H9 (cell line): ENCODE results near the gene MMP25. TPM values are rescaled to one million over a fixed set of nuclear protein-coding genes. Genes with fewer than 3 reads are reported as not detected.

Experiments
- DNase-seq: peaks from one replicate; pipeline ENCODE4 v3.0.0-alpha.2; 2017
- H2AFZ ChIP-seq: one replicate; pipeline ENCODE4 v1.6.1; 2013; ENCODE audit warnings: mild to moderate bottlenecking, low read length, control low read depth, moderate library complexity
- H2AK5ac ChIP-seq: 2 replicates; pipeline ENCODE4 v1.6.1; 2013; ENCODE audit warnings: low read length, control low read depth, mixed read lengths; ENCODE audit not compliant: insufficient read length
- H2BK120ac ChIP-seq: one replicate; pipeline ENCODE4 v1.6.1; 2013; ENCODE audit warnings: low read depth, mild to moderate bottlenecking, low read length, control low read depth, inconsistent platforms; ENCODE audit not compliant: poor library complexity, severe bottlenecking
- H2BK12ac ChIP-seq: 2 replicates; pipeline ENCODE4 v1.6.1; 2013; ENCODE audit warnings: low read length, control low read depth, mixed read lengths, low read depth; ENCODE audit not compliant: insufficient read length
- H2BK15ac ChIP-seq: 2 replicates; pipeline ENCODE4 v1.6.1; 2013; ENCODE audit warnings: low read depth, low read length, control low read depth
- H2BK20ac ChIP-seq: one replicate; pipeline ENCODE4 v1.6.1; 2013; ENCODE audit warnings: low read depth, mild to moderate bottlenecking, low read length, control low read depth, inconsistent platforms; ENCODE audit not compliant: poor library complexity, severe bottlenecking
- H2BK5ac ChIP-seq: 2 replicates; pipeline ENCODE4 v1.6.1; 2013; ENCODE audit warnings: low read length, control low read depth, mixed read lengths; ENCODE audit not compliant: insufficient read length
- H3K14ac ChIP-seq: 2 replicates; pipeline ENCODE4 v1.6.1; 2013; ENCODE audit warnings: low read length, control low read depth; ENCODE audit not compliant: insufficient read depth
- H3K18ac ChIP-seq: 2 replicates; pipeline ENCODE4 v1.6.1; 2013; ENCODE audit warnings: low read depth, mild to moderate bottlenecking, mixed read lengths, low read length, control low read depth; ENCODE audit not compliant: insufficient read length
- H3K23ac ChIP-seq: 2 replicates; pipeline ENCODE4 v1.6.1; 2013; ENCODE audit warnings: low read length, control low read depth, mixed read lengths, low read depth; ENCODE audit not compliant: insufficient read length
- H3K23me2 ChIP-seq: 2 replicates; pipeline ENCODE4 v1.6.1; 2013; ENCODE audit warnings: low read depth, mild to moderate bottlenecking, mixed read lengths, low read length, control low read depth; ENCODE audit not compliant: insufficient read length, poor library complexity, severe bottlenecking
- H3K27ac ChIP-seq: 2 replicates; pipeline ENCODE4 v1.5.1; 2013; ENCODE audit warnings: low read length, control low read depth, mixed read lengths, low read depth; ENCODE audit not compliant: insufficient read length
- H3K27me3 ChIP-seq: 2 replicates; pipeline ENCODE4 v1.6.1; 2013; ENCODE audit warnings: low read length, control low read depth, inconsistent platforms; ENCODE audit not compliant: insufficient read depth
- H3K4ac ChIP-seq: 2 replicates; pipeline ENCODE4 v1.6.1; 2013; ENCODE audit warnings: low read depth, mild to moderate bottlenecking, control low read depth, inconsistent platforms, low read length, moderate library complexity
- H3K4me1 ChIP-seq: 2 replicates; pipeline ENCODE4 v1.6.1; 2013; ENCODE audit warnings: low read length, control low read depth, inconsistent platforms; ENCODE audit not compliant: insufficient read depth
- H3K4me2 ChIP-seq: 2 replicates; pipeline ENCODE4 v1.6.1; 2013; ENCODE audit warnings: low read length, control low read depth, mixed read lengths; ENCODE audit not compliant: insufficient read length, insufficient read depth
- H3K56ac ChIP-seq: 2 replicates; pipeline ENCODE4 v1.6.1; 2013; ENCODE audit warnings: low read depth, mild to moderate bottlenecking, mixed read lengths, low read length, control low read depth; ENCODE audit not compliant: insufficient read length
- H3K79me1 ChIP-seq: 2 replicates; pipeline ENCODE4 v1.6.1; 2013; ENCODE audit warnings: low read depth, mild to moderate bottlenecking, moderate library complexity, low read length, control low read depth, inconsistent platforms; ENCODE audit not compliant: insufficient read depth, poor library complexity, severe bottlenecking
- H3K79me2 ChIP-seq: 2 replicates; pipeline ENCODE4 v1.6.1; 2013; ENCODE audit warnings: low read length, control low read depth, inconsistent platforms; ENCODE audit not compliant: insufficient read depth
- H3K9ac ChIP-seq: 2 replicates; pipeline ENCODE4 v1.6.1; 2013; ENCODE audit warnings: low read length, control low read depth, mixed read lengths; ENCODE audit not compliant: insufficient read length; ENCODE audit errors: extremely low read depth
- H3K9me3 ChIP-seq: one replicate; pipeline ENCODE4 v1.6.1; 2013; ENCODE audit warnings: low read depth, low read length, inconsistent platforms; ENCODE audit not compliant: control insufficient read depth
- H3T11ph ChIP-seq: one replicate; pipeline ENCODE4 v1.6.1; 2013; ENCODE audit warnings: mild to moderate bottlenecking, low read length, control low read depth, inconsistent platforms
- H4K20me1 ChIP-seq: one replicate; pipeline ENCODE4 v1.6.1; 2013; ENCODE audit not compliant: control insufficient read depth, insufficient read length, insufficient read depth
- H4K5ac ChIP-seq: 2 replicates; pipeline ENCODE4 v1.6.1; 2013; ENCODE audit warnings: low read depth, mild to moderate bottlenecking, mixed read lengths, low read length, control low read depth; ENCODE audit not compliant: insufficient read length
- H4K8ac ChIP-seq: replicated peaks from 2 replicates; pipeline ENCODE4 v1.6.1; 2013; ENCODE audit warnings: low read length, control low read depth, mixed read lengths, low read depth; ENCODE audit not compliant: insufficient read length
- H4K91ac ChIP-seq: 2 replicates; pipeline ENCODE4 v1.6.1; 2013; ENCODE audit warnings: low read depth, mild to moderate bottlenecking, moderate library complexity, mixed read lengths, low read length, control low read depth; ENCODE audit not compliant: insufficient read length
- H3K27ac Mint-ChIP-seq, 3 experiments: 2 replicates in 2 of 3; 3 replicates in 1 of 3; pipeline ENCODE4 v1.8.0; 2020 to 2021; ENCODE audit warnings: mixed read lengths in 3 of 3, mild to moderate bottlenecking in 1 of 3, moderate library complexity in 1 of 3
- H3K27me3 Mint-ChIP-seq: 2 replicates; pipeline ENCODE4 v1.8.0; 2021; ENCODE audit warnings: low read depth, mild to moderate bottlenecking, moderate library complexity, mixed read lengths
- H3K36me3 Mint-ChIP-seq, 3 experiments: 2 replicates in 2 of 3; 3 replicates in 1 of 3; pipeline ENCODE4 v1.8.0; 2020 to 2021; ENCODE audit warnings: low read depth in 3 of 3, mixed read lengths in 3 of 3; ENCODE audit not compliant: insufficient read depth in 1 of 3
- H3K4me1 Mint-ChIP-seq, 2 experiments: 2 replicates each; pipeline ENCODE4 v1.8.0; 2020; ENCODE audit warnings: mixed read lengths in 2 of 2
- H3K4me3 Mint-ChIP-seq, 2 experiments: 2 replicates in 1 of 2; 3 replicates in 1 of 2; pipeline ENCODE4 v1.8.0; 2020 to 2021; ENCODE audit warnings: mild to moderate bottlenecking in 2 of 2, mixed read lengths in 2 of 2, moderate library complexity in 1 of 2
- H3K9me3 Mint-ChIP-seq, 2 experiments: 2 replicates in 1 of 2; 3 replicates in 1 of 2; pipeline ENCODE4 v1.8.0; 2020; ENCODE audit warnings: mild to moderate bottlenecking in 2 of 2, mixed read lengths in 2 of 2, moderate library complexity in 1 of 2
- CTCF ChIP-seq: fragments of 200-600 bp; sonication (generic); conservative IDR thresholded peaks from 3 replicates; pipeline ENCODE4 v1.8.0; 2021; ENCODE audit warnings: antibody characterized with exemption, mild to moderate bottlenecking
- WGBS: extraction: QIAGEN DNeasy Blood & Tissue Kit; methylation state at CpG from one replicate; pipeline ENCODE4 v1.1.7; 2013; ENCODE audit warnings: missing lambda C conversion rate, low lambda C conversion rate, mixed read lengths; ENCODE audit not compliant: insufficient read length; ENCODE audit errors: extremely low coverage; 5-methylcytosine and 5-hydroxymethylcytosine counted together
- total RNA-seq: library from RNA; stranded (reverse); gene quantifications from 2 replicates; pipeline ENCODE4 v1.2.1, GENCODE V29; 2021

Gene MMP25
- total RNA-seq, 1 experiment from 2014 or later, result 13.5 TPM

DNA sequence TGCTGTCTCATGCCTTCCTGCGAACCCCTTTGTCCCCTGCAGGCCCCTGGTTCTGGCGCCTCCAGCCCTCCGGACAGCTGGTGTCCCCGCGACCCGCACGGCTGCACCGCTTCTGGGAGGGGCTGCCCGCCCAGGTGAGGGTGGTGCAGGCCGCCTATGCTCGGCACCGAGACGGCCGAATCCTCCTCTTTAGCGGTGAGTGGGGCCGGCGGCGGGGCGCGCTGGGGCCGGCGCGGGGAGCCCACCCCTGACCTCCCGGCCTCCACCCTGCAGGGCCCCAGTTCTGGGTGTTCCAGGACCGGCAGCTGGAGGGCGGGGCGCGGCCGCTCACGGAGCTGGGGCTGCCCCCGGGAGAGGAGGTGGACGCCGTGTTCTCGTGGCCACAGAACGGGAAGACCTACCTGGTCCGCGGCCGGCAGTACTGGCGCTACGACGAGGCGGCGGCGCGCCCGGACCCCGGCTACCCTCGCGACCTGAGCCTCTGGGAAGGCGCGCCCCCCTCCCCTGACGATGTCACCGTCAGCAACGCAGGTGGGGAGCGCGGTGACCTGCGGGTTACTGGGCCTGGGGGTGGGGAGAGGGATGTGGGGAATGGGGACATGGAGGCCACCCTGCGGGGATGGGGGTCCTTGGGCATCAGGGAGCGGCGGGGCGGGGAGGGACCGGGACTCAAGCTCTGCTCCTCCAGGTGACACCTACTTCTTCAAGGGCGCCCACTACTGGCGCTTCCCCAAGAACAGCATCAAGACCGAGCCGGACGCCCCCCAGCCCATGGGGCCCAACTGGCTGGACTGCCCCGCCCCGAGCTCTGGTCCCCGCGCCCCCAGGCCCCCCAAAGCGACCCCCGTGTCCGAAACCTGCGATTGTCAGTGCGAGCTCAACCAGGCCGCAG, 12.0 kb downstream of the MMP25 start:
- Histone ChIP-seq H4K8ac (no peak overlapping the region), H2AFZ (no peak overlapping the region), H3T11ph (no peak overlapping the region), H3K4ac (no peak overlapping the region), H4K91ac (no peak overlapping the region), H2BK120ac (no peak overlapping the region), H4K20me1 (no peaks in the 10 kb centered on the region), H3K27ac (no peak overlapping the region), H3K23me2 (peaks cover 14% of the 10 kb centered on the region), H2BK12ac (no peak overlapping the region), H3K27me3 (peaks cover 2% of the 10 kb centered on the region; the same call in 1 of the 2 replicates), H2BK5ac (no peak overlapping the region), H4K5ac (no peak overlapping the region), H3K56ac (no peak overlapping the region), H3K18ac (no peak overlapping the region), H3K14ac (no peak overlapping the region; the same call in 1 of the 2 replicates), H2BK15ac (no peak overlapping the region), H3K4me2 (peak overlapping the region; percentile 58), H3K4me1 (no peaks in the 10 kb centered on the region), H3K23ac (no peak overlapping the region), H3K9me3 (no peaks in the 10 kb centered on the region), H3K79me1 (no peaks in the 10 kb centered on the region), H2BK20ac (no peak overlapping the region), H2AK5ac (no peak overlapping the region), H3K79me2 (no peaks in the 10 kb centered on the region), H3K9ac (no peak overlapping the region)
- Mint-ChIP-seq H3K27ac (no peak overlapping the region), H3K36me3 (peaks cover 6 to 23% (median 14%) of the 10 kb centered on the region in 3 experiments), H3K4me1 (peaks cover 20 to 36% of the 10 kb centered on the region in 2 experiments), H3K27me3 (peaks cover 35% of the 10 kb centered on the region), H3K9me3 (no peaks in the 10 kb centered on the region; a peak in 2 of 5 replicates), H3K4me3 (peak overlapping the region; percentile 75 to 83)
- DNase-seq, result peak; percentile 85
- no CpG with 5 or more reads among the region's 77 CpGs for WGBS
- TF ChIP-seq CTCF, result peak; percentile 33; the same call in 2 of the 3 replicates
